Mucosa of gallbladder (tissue), 1 donor: Measurements from ENCODE around the gene DAGLA. TPM values are rescaled to one million over a fixed set of nuclear protein-coding genes. Genes with fewer than 3 reads are reported as not detected.

Experiments used
- total RNA-seq: library from RNA; stranded (reverse); gene quantifications from one replicate; pipeline ENCODE4 v1.2.1, GENCODE V29; 2021
- donor health status: DM: no; HTN: no; CAD: no.

DAGLA gene
- total RNA-seq, 1 donor from 2014 or later: 10.6 TPM

Other genes with a start within 250 kb of the DAGLA start
- gene LRRC10B, start 171.6 kb upstream of the DAGLA start, total RNA-seq: 0.46 TPM
- gene SYT7, start 99.3 kb upstream of the DAGLA start, total RNA-seq: 1.5 TPM
- 320 TPM for gene MYRF, start 72.2 kb downstream of the DAGLA start, total RNA-seq
- gene TMEM258, start 112.2 kb downstream of the DAGLA start, total RNA-seq: 116 TPM
- gene FEN1, start 112.5 kb downstream of the DAGLA start, total RNA-seq: 7.7 TPM
- gene FADS1, start 136.6 kb downstream of the DAGLA start, total RNA-seq: 23.4 TPM
- 34.5 TPM for gene FADS2, start 147.9 kb downstream of the DAGLA start, total RNA-seq
- gene FADS3, start 211.2 kb downstream of the DAGLA start, total RNA-seq: 22.6 TPM
- 12.1 TPM for gene RAB3IL1, start 237.2 kb downstream of the DAGLA start, total RNA-seq